ENCODE results near the gene NPY2R.

DNA sequence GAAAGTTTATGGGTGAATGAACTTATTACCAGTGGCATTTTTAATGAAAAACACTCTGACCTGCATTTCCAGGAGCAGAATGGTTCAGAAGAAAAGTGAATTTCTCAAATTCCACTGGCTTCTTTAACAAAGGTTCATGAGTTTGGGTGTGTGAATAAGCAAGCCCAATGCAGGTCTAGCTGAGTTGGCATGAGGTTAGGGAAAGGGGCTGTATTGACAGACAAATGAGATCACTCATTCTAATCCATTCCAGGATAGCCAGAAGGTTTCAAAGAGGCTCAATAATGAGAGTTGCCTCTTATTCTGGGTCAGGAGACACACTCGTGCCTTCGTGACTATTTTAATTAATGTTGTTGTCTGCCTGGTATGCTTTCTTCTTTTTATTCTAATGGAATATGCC is 43.7 kb upstream of the NPY2R start:
- no peak for TF ChIP-seq POLR2A (IDR thresholded peaks at IDR 0.05; ENCODE audit: low read depth, low read length)
- no peak for TF ChIP-seq POLR2AphosphoS5 (IDR thresholded peaks at IDR 0.05; ENCODE audit: low read depth, low read length)
